ENCODE results near the gene PLEKHB2.
"Not testable (repeated sequence)": the region's sequence is repeated elsewhere in the genome, so short reads cannot be mapped to it uniquely, and the experiment has no call there.

Gene PLEKHB2

DNA sequence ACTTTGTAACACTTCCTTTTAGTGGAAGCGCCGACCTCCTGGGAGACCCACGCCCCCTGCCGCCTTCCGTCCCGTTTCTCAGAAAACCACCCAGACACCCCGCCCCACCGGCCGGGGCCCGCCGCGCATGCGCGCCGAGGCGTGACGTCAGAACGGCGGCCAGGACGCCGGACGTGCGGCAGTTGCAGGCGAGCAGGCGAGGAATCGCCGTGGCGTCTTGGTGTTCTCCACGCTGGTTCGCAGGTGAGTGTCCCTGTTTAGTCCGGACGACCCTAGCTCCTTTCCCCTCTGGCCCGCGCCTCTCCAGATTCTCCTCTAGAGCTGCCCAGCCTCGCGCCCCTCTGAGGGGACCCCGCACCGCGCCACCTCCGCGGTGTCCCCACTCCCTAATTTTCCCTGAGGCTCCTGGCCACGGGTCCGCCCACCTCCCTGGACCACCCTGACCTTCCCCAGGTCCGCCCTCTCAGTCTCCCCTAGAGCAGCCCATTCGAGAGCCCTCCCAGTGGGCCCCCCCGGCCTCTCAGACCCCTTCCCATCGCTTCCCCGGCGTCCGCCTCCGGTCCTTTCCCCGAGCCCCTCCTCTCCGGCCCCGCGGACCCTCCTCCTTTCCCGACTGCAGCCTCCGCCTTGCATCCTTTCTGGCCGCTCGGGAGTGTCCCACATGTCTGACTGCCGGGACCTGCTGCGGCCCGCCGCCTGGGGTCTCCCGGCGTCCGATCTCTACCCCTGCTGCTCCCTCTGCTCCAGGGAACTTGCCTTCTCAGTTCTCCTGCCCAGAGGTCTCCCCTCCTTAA lies at the start of gene PLEKHB2:
PLEKHB2 (plus strand) TSS at position 181 of the 794 bp plus-strand sequence. CDS start 15,606 bp downstream, outside the sequence.
- peak; percentile 75 to 80 for DNase-seq

GRCh38 chr2:131056204-131056931 lies 48.8 kb upstream of the PLEKHB2 start:
- no peak for DNase-seq

DNA sequence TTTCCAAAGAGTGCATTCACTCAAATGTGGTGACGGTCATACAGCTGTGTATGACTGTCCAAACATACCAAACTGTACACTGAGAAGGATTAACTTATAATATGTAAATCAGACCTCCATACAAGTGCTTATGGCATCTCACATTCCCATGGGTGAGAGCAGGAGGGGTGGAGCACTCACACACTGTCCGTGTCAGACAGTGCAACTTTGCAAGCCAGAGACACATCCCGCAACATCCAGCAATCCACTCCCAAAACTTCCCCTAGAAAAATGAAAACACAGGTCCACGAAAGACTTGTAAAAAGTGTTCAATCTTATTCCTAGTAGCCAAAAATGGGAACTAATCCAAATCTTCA lies 48.2 kb upstream of the PLEKHB2 start:
- DNase-seq: no peak

- no peak for DNase-seq
These were observed 46.8 kb upstream of the PLEKHB2 start for GRCh38 chr2:131058214-131058843.

- no peak for DNase-seq
These were observed 46.2 kb upstream of the PLEKHB2 start for GRCh38 chr2:131058920-131059319.

DNA sequence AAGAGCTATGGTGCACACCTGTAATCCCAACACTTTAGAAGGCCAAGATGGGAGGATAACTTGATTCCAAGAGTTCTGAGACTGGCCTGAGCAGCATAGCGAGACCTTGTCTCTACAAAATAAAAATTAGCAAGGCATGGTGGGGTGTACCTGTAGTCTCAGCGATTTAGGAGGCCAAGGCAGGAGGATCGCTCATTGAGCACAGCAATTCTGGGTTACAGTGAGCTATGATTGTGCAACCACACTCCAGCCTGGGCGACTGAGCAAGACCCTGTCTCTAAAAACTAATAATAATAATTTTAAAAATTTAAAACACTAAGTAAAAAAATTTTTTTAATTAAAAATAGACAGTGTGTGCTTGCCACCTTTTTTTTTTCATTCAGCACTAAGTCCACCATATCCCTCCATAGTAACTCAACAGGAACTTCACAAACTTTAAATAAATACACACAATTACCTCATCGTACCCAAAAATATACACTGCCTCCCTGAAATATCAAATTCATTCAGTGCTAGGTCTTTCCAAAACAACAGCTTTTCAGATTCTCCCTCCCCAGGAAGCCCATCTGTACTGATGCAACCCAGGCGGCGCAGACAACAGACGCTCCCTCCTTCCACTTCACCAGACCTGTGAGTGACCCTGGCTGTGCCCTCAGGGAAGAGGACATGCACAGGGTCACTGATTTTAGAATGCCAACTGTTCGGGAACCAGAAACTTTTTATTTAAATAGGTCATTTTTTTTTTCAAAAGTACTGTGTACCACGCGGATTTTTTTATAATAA lies 41.4 kb upstream of the PLEKHB2 start:
- no peak for DNase-seq

- DNase-seq: no peak
These were observed 40.3 kb upstream of the PLEKHB2 start for GRCh38 chr2:131064589-131065512.

DNA sequence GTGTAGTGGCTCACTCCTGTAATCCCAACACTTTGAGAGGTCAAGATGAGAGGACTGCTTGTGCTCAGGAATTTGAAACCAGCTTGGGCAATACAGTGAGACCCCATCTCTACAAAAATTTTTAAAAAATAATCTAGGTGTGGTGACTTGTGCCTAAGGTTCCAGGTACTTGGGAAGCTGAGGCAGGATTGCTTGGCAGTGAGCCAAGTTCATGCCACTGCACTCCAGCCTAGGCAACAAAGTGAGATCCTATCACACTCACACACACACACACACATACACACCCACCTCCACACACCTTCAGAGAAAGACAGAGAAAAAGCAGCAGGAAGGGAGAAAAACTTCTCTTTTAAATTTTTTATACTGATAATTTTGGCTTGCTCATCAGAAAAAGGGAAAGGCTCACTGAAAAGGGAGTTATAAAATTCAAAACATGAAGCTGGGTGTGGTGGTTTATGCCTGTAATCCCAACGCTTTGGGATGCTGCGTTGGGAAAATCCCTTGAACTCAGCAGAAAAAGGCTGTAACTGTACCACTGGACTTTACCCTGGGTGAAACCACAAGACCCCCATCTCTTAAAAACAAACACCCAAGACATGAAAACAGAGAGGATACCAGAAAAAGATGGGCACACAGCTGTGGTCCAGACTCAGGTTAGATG lies 37.5 kb upstream of the PLEKHB2 start:
- DNase-seq: no peak

DNA sequence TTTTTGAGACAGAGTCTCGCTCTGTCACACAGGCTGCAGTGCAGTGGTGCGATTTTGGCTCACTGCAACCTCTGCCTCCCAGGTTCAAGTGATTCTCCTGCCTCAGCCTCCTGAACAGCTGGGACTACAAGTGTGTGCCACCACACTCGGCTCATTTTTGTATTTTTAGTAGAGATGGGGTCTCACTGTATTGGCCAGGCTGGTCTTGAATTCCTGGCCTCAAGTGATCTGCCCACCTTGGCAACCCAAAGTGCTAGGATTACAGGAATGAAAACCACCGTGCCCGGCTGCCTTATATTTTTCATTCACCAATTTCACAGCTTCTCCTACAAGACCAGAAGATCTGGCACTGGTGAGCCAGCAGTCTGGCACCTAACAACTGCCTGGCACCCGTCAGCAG lies 37.0 kb upstream of the PLEKHB2 start:
- DNase-seq: not testable (repeated sequence)

GRCh38 chr2:131075578-131075977 lies 29.6 kb upstream of the PLEKHB2 start:
- DNase-seq: not testable (repeated sequence)

- DNase-seq: no peak
These were observed 28.4 kb upstream of the PLEKHB2 start for GRCh38 chr2:131076707-131077106.

GRCh38 chr2:131077182-131077846 lies 27.8 kb upstream of the PLEKHB2 start:
- no peak for DNase-seq

- no peak for DNase-seq
These were observed 27.2 kb upstream of the PLEKHB2 start for GRCh38 chr2:131077966-131078365.

DNA sequence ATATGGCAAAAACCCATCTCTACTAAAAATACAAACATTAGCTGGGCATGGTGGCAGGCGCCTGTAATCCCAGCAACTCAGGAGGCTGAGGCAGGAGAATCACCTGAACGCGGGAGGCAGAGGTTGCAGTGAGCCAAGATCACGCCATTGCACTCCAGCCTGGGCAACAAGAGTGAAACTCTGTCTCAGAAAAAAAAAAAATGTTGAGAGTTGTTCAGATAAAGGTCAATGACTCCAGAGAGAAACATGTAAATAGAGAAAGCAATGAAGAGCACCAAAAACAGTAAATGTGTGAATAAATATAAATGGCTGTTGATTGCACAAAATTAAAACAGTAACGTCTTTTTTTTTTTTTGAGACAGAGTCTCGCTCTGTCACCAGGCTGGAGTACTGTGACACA lies 25.2 kb upstream of the PLEKHB2 start:
- DNase-seq: not testable (repeated sequence)

- DNase-seq: no peak
These were observed 23.9 kb upstream of the PLEKHB2 start for GRCh38 chr2:131081190-131081589.

DNA sequence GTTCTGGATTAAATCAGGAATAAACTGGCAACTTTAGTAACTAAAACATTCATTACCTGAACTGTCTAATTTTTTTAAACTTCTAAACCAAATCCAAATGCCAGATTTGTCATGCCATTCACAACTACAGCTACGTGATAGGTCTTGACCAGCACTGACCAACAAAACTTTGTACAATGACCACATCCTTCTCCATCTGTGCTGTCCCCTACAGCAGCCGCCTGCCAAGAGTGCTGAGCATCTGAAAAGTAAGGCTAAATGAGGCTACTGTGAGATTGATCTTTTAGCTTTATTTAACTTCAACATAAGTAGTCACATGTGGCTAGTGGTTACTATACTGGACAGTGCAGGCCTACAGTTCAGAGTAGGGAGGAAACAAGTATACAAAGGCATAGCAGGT lies 19.5 kb upstream of the PLEKHB2 start:
- no peak for DNase-seq

DNA sequence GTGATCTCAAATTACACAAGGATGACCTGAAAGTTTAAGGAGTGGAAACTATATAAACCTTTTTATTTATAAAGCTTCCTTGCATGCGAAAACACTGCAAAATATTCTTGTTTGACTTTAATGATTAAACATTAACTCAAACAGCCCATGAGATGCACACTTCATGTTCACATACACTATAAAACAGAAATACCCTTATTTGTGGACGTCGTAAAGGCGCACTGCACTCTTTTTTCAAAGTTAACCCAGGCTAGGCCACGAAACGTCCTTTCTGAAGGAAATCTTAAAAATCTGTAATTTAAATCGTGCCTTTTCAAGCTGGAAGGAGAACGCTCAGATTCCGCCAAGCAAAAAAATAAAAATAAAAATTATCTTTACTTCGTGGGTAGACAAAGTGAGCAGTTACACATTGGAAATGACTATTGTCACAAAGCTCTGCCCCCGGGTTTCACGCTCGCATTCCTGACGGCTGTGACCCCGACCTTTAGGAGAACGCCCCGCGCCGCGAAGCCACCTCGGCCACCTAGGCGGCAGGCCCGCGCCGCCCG lies 12.6 kb upstream of the PLEKHB2 start:
- DNase-seq: no peak

DNA sequence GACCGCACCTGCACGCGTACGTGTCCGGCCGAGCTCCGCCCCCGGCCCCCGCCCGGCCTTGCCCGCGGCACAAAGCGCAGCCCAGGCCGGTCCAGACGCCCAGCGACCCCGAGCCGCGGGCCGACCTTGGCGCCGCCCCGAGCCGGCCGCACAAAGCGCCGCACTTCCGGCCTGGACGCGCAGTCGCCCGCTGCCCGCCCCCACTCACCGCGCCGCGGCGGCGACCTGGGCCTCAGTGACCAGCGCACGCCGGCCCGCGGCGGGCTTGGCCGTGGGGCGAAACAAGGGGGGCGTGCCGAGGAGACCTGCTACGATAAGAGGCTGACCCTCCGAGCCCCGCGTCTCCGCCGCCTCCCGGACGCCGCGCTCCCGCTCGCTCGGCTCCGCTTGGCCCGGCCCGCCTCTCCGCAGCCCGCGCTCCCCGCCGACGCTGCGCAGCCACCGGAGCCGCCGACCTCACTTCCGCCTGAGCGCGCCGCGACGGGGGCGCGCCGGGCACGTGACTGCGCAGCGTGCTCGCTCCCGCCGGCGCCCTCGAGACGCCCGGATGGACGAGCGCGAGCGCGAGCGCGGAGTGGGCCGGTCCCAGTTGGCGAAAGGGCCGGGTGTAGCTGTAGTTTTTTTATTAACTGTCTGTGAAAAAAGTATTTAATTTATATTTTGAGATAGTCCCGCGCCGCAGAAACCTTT lies 12.0 kb upstream of the PLEKHB2 start, which contains the start of gene FAM168B:
FAM168B (minus strand) TSS at position 455 of the 690 bp plus-strand sequence. CDS start 10,814 bp downstream, outside the sequence.
- DNase-seq: peak; percentile 70 to 91

GRCh38 chr2:131093696-131094462 lies 11.3 kb upstream of the PLEKHB2 start:
- DNase-seq: peak; percentile 20 to 70

Data from bone marrow (tissue), 2 donors.